SK-N-SH (cell line): ENCODE results near the gene DNAJB1. TPM values are rescaled to one million over a fixed set of nuclear protein-coding genes. Genes with fewer than 3 reads are reported as not detected.
"Not testable (repeated sequence)": the region's sequence is repeated elsewhere in the genome, so short reads cannot be mapped to it uniquely, and the experiment has no call there.

ENCODE experiments used
- CTCF ChIA-PET: fragments of 300-600, 350-600 bp; formaldehyde crosslinking; extraction: SDS; loops from one replicate; lab custom pipeline; 2021; lab: Yijun Ruan, JAX
- POLR2A ChIA-PET: fragments of 350-600 bp; sonication (Branson Sonifier 250); formaldehyde crosslinking; extraction: SDS; loops from one replicate; lab custom pipeline; 2020; ENCODE audit warnings: antibody characterized with exemption, inconsistent platforms; lab: Yijun Ruan, JAX
- DNase-seq: peaks from one replicate; pipeline ENCODE4 v3.0.0; 2012
- H2AFZ ChIP-seq: fragments of 200-600 bp; sonication (generic); 2 replicates; pipeline ENCODE4 v1.8.1; 2016; ENCODE audit warnings: antibody characterized with exemption, mild to moderate bottlenecking, low read depth
- H3F3A ChIP-seq: fragments of 200-600 bp; sonication (generic); replicated peaks from 2 replicates; pipeline ENCODE3; 2016; ENCODE audit warnings: antibody characterized with exemption, mild to moderate bottlenecking; ENCODE audit not compliant: insufficient read depth
- H3K27ac ChIP-seq, 2 experiments: fragments of 200-500 bp in 1 of 2; fragments of 200-600 bp in 1 of 2; sonication (Bioruptor generic) in 1 of 2; sonication (generic), shearing (Covaris generic) in 1 of 2; 2 replicates each; pipeline versions ENCODE4 v1.5.1 to v1.6.1; 2014 to 2016; ENCODE audit warnings: low read depth in 2 of 2, inconsistent platforms in 1 of 2, low read length in 1 of 2, mild to moderate bottlenecking in 1 of 2, mixed read lengths in 1 of 2
- H3K27me3 ChIP-seq: fragments of 200-600 bp; sonication (generic), shearing (Covaris generic); 2 replicates; pipeline ENCODE4 v1.6.1; 2016; ENCODE audit warnings: mixed run types; ENCODE audit not compliant: insufficient read depth
- H3K36me3 ChIP-seq, 2 experiments: fragments of 200-500 bp in 1 of 2; fragments of 200-600 bp in 1 of 2; sonication (Bioruptor generic) in 1 of 2; sonication (generic) in 1 of 2; replicated peaks in 1 of 2; 2 replicates each; pipeline versions ENCODE3 to v1.5.1; 2014 to 2016; ENCODE audit warnings: low read length in 1 of 2, mild to moderate bottlenecking in 1 of 2; ENCODE audit not compliant: insufficient read depth in 2 of 2, control insufficient read depth in 1 of 2
- H3K4me1 ChIP-seq, 2 experiments: fragments of 200-500 bp in 1 of 2; fragments of 200-600 bp in 1 of 2; sonication (Bioruptor generic) in 1 of 2; sonication (generic), shearing (Covaris generic) in 1 of 2; 2 replicates each; pipeline versions ENCODE4 v1.5.1 to v1.6.1; 2014 to 2016; ENCODE audit warnings: low read depth in 1 of 2, low read length in 1 of 2, mixed run types in 1 of 2; ENCODE audit not compliant: insufficient read depth in 2 of 2, control insufficient read depth in 1 of 2
- H3K4me2 ChIP-seq: fragments of 200-600 bp; sonication (generic), shearing (Covaris generic); 2 replicates; pipeline ENCODE4 v1.6.1; 2017; ENCODE audit warnings: mixed run types
- H3K4me3 ChIP-seq, 2 experiments: fragments of 200-500 bp in 1 of 2; fragments of 200-600 bp in 1 of 2; sonication (Bioruptor generic) in 1 of 2; sonication (generic), shearing (Covaris generic) in 1 of 2; 2 replicates each; pipeline versions ENCODE4 v1.5.1 to v1.8.1; 2014 to 2016; ENCODE audit warnings: low read depth in 2 of 2, inconsistent platforms in 1 of 2, low read length in 1 of 2, mild to moderate bottlenecking in 1 of 2, mixed read lengths in 1 of 2, moderate library complexity in 1 of 2
- H3K79me2 ChIP-seq: fragments of 200-600 bp; sonication (generic); 2 replicates; pipeline ENCODE4 v1.8.1; 2017; ENCODE audit warnings: mild to moderate bottlenecking; ENCODE audit not compliant: insufficient read depth
- H3K9ac ChIP-seq: fragments of 200-600 bp; sonication (generic); 2 replicates; pipeline ENCODE4 v1.6.1; 2017; ENCODE audit warnings: mixed run types
- H3K9me2 ChIP-seq: fragments of 200-600 bp; sonication (generic); 2 replicates; pipeline ENCODE4 v1.6.1; 2017; ENCODE audit warnings: mixed run types
- H3K9me3 ChIP-seq: fragments of 200-600 bp; sonication (generic); 2 replicates; pipeline ENCODE4 v1.6.1; 2017; ENCODE audit warnings: mixed run types, mild to moderate bottlenecking, moderate library complexity
- H4K20me1 ChIP-seq: fragments of 200-600 bp; sonication (generic); 2 replicates; pipeline ENCODE4 v1.6.1; 2017; ENCODE audit warnings: mild to moderate bottlenecking, mixed run types; ENCODE audit not compliant: insufficient read depth
- EZH2phosphoT487 ChIP-seq: fragments of 200-600 bp; sonication (generic); IDR thresholded peaks from 2 replicates; pipeline ENCODE4 v1.6.1; 2017; ENCODE audit warnings: low read depth, mixed run types, mild to moderate bottlenecking, antibody characterized with exemption, moderate library complexity, borderline replicate concordance
- FOXJ3 ChIP-seq: sonication (generic); formaldehyde crosslinking; IDR thresholded peaks from 2 replicates; pipeline ENCODE4 v1.5.1; 2020; ENCODE audit warnings: mild to moderate bottlenecking, missing genetic modification reagents
- FOXM1 ChIP-seq: IDR thresholded peaks from 2 replicates; pipeline ENCODE4 v1.4.0; 2012; ENCODE audit warnings: low read depth, mild to moderate bottlenecking
- MXI1 ChIP-seq: IDR thresholded peaks from 2 replicates; pipeline ENCODE4 v1.6.1; 2012; ENCODE audit warnings: mild to moderate bottlenecking, low read depth, low read length, improper control_type of control experiment
- NFIC ChIP-seq: IDR thresholded peaks from 2 replicates; pipeline ENCODE4 v1.4.0; 2012; ENCODE audit warnings: borderline replicate concordance
- REST ChIP-seq: IDR thresholded peaks from 2 replicates; pipeline ENCODE4 v1.6.1; 2012; ENCODE audit warnings: mild to moderate bottlenecking, low read depth, low read length, moderate library complexity
- RFX5 ChIP-seq: IDR thresholded peaks from 2 replicates; pipeline ENCODE4 v1.6.1; 2012; ENCODE audit warnings: mild to moderate bottlenecking, improper control_type of control experiment, low read length
- RXRA ChIP-seq: IDR thresholded peaks from 2 replicates; pipeline ENCODE4 v1.4.0; 2012; ENCODE audit warnings: low read depth, mild to moderate bottlenecking, borderline replicate concordance
- SMC3 ChIP-seq: IDR thresholded peaks from 2 replicates; pipeline ENCODE4 v1.6.1; 2012; ENCODE audit warnings: low read depth, low read length, improper control_type of control experiment
- TAF1 ChIP-seq: IDR thresholded peaks from 2 replicates; pipeline ENCODE4 v1.6.1; 2012; ENCODE audit warnings: low read depth, mild to moderate bottlenecking, low read length, moderate library complexity, borderline replicate concordance
- ZBTB33 ChIP-seq: IDR thresholded peaks from 2 replicates; pipeline ENCODE4 v1.4.0; 2012; ENCODE audit warnings: low read depth, borderline replicate concordance
- WGBS: methylation state at CpG from one replicate; pipeline ENCODE4 v1.1.6; 2017; ENCODE audit warnings: low lambda C conversion rate; 5-methylcytosine and 5-hydroxymethylcytosine counted together
- polyA plus RNA-seq, 3 experiments: library from polyadenylated mRNA; depleted of rRNA; stranded (reverse); fragments of >200 nt; gene quantifications; 2 replicates each; pipeline ENCODE4 v1.2.3, GENCODE V29; 2012

The DNAJB1 gene
- polyA plus RNA-seq, 1 of the 3 experiments (the other 2 are of a cell fraction), result 103 TPM

- no peak for TF ChIP-seq REST
- no peak for TF ChIP-seq FOXJ3 (CRISPR knock-in tag)
- TF ChIP-seq EZH2phosphoT487, result no peak
- no peak for TF ChIP-seq TAF1
- TF ChIP-seq MXI1, result no peak
- TF ChIP-seq SMC3, result no peak
- no peak for TF ChIP-seq ZBTB33
- TF ChIP-seq, all 33 proteins: peak for 0
Measured at GRCh38 chr19:14544047-14544446, 25.9 kb upstream of the DNAJB1 start (continued).

- no peak overlapping the region for H2AFZ ChIP-seq
- POLR2A ChIA-PET, result interaction anchor here (0.5 kb wide), 1 partner anchor 268 kb away, joined by 5 read pairs; no protein-coding TSS in a partner anchor
- TF ChIP-seq SMC3, result no peak
- no peak for TF ChIP-seq FOXM1
- no peak for TF ChIP-seq NFIC
- no peak for TF ChIP-seq RFX5
- TF ChIP-seq RXRA, result no peak
- TF ChIP-seq, all 33 proteins: peak for 0
- Histone ChIP-seq H3K4me1 (no peaks in the 10 kb centered on the region; a peak in 1 of 4 replicates), H3K27me3 (no peaks in the 10 kb centered on the region), H4K20me1 (no peaks in the 10 kb centered on the region; the same call in 1 of the 2 replicates), H3K4me3 (no peak overlapping the region), H3K9me3 (no peaks in the 10 kb centered on the region), H3K9ac (no peak overlapping the region), H3K27ac (no peak overlapping the region), H3F3A (no peaks in the 10 kb centered on the region), H3K4me2 (no peak overlapping the region), H3K36me3 (no peaks in the 10 kb centered on the region), H3K9me2 (no peaks in the 10 kb centered on the region), H3K79me2 (peaks cover 36% of the 10 kb centered on the region)
- 89% methylated on average over 6 of the region's 7 CpGs for WGBS
- CTCF ChIA-PET, result no interaction called here
- peak; percentile 41 for DNase-seq
Measured at GRCh38 chr19:14542711-14543328, 24.6 kb upstream of the DNAJB1 start.

- H3K27ac ChIP-seq, H3K4me3 ChIP-seq, DNase-seq, CTCF ChIA-PET, H3K4me2 ChIP-seq, H3F3A ChIP-seq, H3K9me2 ChIP-seq, H2AFZ ChIP-seq, H3K27me3 ChIP-seq, H4K20me1 ChIP-seq, H3K9me3 ChIP-seq, H3K9ac ChIP-seq, H3K36me3 ChIP-seq, POLR2A ChIA-PET, H3K4me1 ChIP-seq: not testable (repeated sequence)
- 97% methylated on average over 5 of the region's 5 CpGs for WGBS
- peaks cover 40% of the 10 kb centered on the region for H3K79me2 ChIP-seq
Measured at GRCh38 chr19:14541979-14542378, 23.8 kb upstream of the DNAJB1 start.
